ENCODE measurements around the gene BABAM2.

BABAM2 gene

DNA sequence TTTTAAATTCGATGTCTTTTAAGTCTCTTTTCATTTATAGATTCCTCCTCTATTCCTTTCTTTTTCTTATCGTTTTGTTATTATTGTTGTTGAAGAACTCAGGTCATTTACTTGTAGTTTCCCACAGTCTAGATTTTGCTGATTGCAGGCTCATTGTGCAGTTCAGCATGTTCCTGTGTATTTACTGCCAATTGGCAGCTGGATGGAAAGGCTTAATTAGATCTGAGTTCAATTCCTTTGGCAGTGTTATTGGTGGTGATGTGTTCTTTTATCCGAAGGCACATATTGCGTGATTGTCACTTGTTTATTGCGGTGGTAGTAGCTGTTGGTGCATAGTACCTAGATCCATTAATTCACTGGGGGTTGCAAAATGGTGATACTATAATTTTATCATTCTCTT, 180.7 kb downstream of the BABAM2 start:
- H3K27ac ChIP-seq (ENCODE audit: low read depth, low read length), result no peak overlapping the region
- no peaks in the 10 kb centered on the region for H3K36me3 ChIP-seq (ENCODE audit: insufficient read depth, low read length)
- H3K9ac ChIP-seq (ENCODE audit: low read depth, low read length), result no peak overlapping the region
- H3K4me3 ChIP-seq (ENCODE audit: low read length), result no peak overlapping the region
- no peaks in the 10 kb centered on the region for H3K4me1 ChIP-seq (ENCODE audit: insufficient read depth, low read length)
- H3K27me3 ChIP-seq (ENCODE audit: insufficient read depth, low read length), result no peaks in the 10 kb centered on the region
- WGBS, result 75% methylated on average over 5 of the region's 5 CpGs
- no peaks in the 10 kb centered on the region for H3K9me3 ChIP-seq (ENCODE audit: insufficient read depth, low read depth, low read length)

DNA sequence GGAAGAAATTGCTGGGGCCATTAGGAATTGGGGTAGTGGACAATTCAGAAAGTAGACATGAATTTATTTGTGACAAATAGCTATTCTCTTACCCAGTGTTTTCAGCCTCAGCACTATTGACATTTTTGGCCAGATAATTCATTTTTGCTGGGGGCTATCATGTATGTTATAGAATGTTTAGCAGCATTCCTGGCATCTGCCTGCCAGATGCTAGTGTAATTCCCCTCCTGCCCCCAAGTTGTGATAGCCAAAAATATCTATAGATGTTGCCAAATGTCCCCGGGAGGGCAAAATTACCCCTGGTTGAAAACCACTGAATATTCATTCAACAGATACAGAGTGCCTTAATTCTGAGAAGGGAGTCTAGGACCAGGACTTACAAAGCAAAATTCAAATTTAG, 183.6 kb downstream of the BABAM2 start:
- no peak overlapping the region for H3K9ac ChIP-seq (ENCODE audit: low read depth, low read length)
- no peaks in the 10 kb centered on the region for H3K9me3 ChIP-seq (ENCODE audit: insufficient read depth, low read depth, low read length)
- H3K27ac ChIP-seq (ENCODE audit: low read depth, low read length), result no peak overlapping the region
- no peaks in the 10 kb centered on the region for H3K4me1 ChIP-seq (ENCODE audit: insufficient read depth, low read length)
- no peaks in the 10 kb centered on the region for H3K27me3 ChIP-seq (ENCODE audit: insufficient read depth, low read length)
- H3K36me3 ChIP-seq (ENCODE audit: insufficient read depth, low read length), result no peaks in the 10 kb centered on the region
- H3K4me3 ChIP-seq (ENCODE audit: low read length), result no peak overlapping the region
- WGBS, result 90% methylated on average over 1 of the region's 1 CpG

DNA sequence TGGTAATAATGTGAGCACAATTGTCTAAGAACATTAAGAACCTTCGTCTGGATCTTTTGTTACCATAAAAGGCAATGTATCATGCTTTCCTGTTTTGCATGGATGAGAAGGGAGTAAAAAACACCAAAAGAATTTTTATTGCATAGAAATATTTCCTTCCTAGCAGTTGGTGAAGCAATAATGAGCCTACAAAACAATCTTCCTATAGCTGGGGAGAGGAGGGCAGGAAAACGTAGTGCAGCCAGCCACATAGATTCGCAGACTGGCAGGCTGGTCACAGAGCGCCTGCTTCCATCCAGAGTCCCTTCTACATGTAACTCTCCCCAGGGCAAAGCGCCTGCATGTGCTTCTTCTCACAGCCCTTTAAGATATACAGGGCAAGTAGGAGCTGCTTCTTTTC, 190.4 kb downstream of the BABAM2 start:
- no peak overlapping the region for H3K27ac ChIP-seq (ENCODE audit: low read depth, low read length)

DNA sequence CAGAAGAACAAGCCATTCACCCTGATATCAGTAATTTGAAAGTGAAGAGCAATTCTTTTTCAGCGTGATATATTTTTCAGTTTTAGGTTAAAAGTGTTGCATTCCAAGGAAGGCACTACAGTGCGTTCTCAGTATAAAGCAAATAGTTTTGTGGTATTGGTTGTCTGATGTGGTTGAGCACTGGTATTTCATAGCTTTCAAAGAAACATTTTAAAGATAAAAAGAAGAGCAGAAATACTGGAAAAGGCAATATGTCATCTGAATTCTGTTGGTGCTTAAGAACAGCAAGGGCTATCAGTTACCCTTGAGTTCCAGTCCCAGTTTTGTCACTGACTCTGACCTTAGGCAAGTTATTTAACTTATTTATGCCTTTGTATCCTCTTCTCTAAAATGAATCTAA, 191.6 kb downstream of the BABAM2 start:
- WGBS, result 97% methylated on average over 2 of the region's 2 CpGs
- H3K36me3 ChIP-seq (ENCODE audit: insufficient read depth, low read length), result no peaks in the 10 kb centered on the region
- no peak overlapping the region for H3K4me3 ChIP-seq (ENCODE audit: low read length)
- H3K9ac ChIP-seq (ENCODE audit: low read depth, low read length), result no peak overlapping the region
- H3K9me3 ChIP-seq (ENCODE audit: insufficient read depth, low read depth, low read length), result no peaks in the 10 kb centered on the region
- no peak overlapping the region for H3K27ac ChIP-seq (ENCODE audit: low read depth, low read length)
- H3K4me1 ChIP-seq (ENCODE audit: insufficient read depth, low read length), result no peaks in the 10 kb centered on the region
- H3K27me3 ChIP-seq (ENCODE audit: insufficient read depth, low read length), result no peaks in the 10 kb centered on the region

More for the DNA sequence above, 190.4 kb downstream of the BABAM2 start:
- H3K4me3 ChIP-seq (ENCODE audit: low read length), result no peak overlapping the region
- H3K9ac ChIP-seq (ENCODE audit: low read depth, low read length), result no peak overlapping the region
- no peaks in the 10 kb centered on the region for H3K27me3 ChIP-seq (ENCODE audit: insufficient read depth, low read length)
- no peaks in the 10 kb centered on the region for H3K4me1 ChIP-seq (ENCODE audit: insufficient read depth, low read length)
- H3K36me3 ChIP-seq (ENCODE audit: insufficient read depth, low read length), result no peaks in the 10 kb centered on the region
- no peaks in the 10 kb centered on the region for H3K9me3 ChIP-seq (ENCODE audit: insufficient read depth, low read depth, low read length)
- 79% methylated on average over 5 of the region's 5 CpGs for WGBS

DNA sequence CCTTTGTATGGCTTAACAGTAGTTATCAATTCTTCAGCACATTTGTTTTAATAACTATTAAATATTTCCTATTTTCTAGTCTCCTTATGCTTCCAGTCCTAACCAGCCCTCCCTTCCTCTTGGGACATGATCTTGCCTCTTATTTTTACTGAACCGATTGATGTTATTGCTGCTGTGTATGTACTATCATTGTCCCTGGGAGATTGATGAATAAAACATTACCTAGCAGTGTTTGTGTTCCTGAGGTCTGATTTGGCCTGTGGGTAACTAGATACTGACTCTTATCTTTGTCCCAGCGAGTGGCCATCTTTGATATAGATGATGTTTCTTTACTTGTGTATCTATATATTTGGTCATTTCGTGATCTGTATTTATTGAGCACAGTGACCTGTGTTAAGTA, 192.9 kb downstream of the BABAM2 start:
- WGBS, result 92% methylated on average over 3 of the region's 3 CpGs

DNA sequence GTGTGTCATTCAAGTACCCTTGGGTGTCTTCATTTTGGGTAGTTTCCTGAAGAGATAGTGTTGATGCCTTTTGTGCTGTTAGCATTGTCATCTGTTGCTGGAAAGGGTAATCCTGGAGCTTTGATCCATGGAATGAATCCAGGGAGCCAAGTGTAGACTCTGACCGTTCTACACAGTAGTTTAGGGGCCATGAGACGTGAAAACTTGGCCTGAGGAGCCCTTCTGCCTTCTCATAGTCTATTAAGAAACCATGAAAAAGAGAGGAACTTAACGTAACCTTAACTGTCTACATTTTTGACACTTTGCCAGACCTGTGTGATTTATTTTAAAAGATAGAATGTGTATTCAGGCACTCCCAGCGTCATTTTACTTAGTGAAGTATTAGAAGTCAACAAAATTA, 194.0 kb downstream of the BABAM2 start:
- H3K36me3 ChIP-seq (ENCODE audit: insufficient read depth, low read length), result no peaks in the 10 kb centered on the region
- H3K9me3 ChIP-seq (ENCODE audit: insufficient read depth, low read depth, low read length), result no peaks in the 10 kb centered on the region
- no peak overlapping the region for H3K27ac ChIP-seq (ENCODE audit: low read depth, low read length)
- no peaks in the 10 kb centered on the region for H3K4me1 ChIP-seq (ENCODE audit: insufficient read depth, low read length)
- 89% methylated on average over 4 of the region's 4 CpGs for WGBS
- no peaks in the 10 kb centered on the region for H3K27me3 ChIP-seq (ENCODE audit: insufficient read depth, low read length)
- no peak overlapping the region for H3K4me3 ChIP-seq (ENCODE audit: low read length)
- no peak overlapping the region for H3K9ac ChIP-seq (ENCODE audit: low read depth, low read length)

More for the DNA sequence above, 192.9 kb downstream of the BABAM2 start:
- no peaks in the 10 kb centered on the region for H3K9me3 ChIP-seq (ENCODE audit: insufficient read depth, low read depth, low read length)
- H3K4me3 ChIP-seq (ENCODE audit: low read length), result no peak overlapping the region
- no peaks in the 10 kb centered on the region for H3K4me1 ChIP-seq (ENCODE audit: insufficient read depth, low read length)
- no peak overlapping the region for H3K27ac ChIP-seq (ENCODE audit: low read depth, low read length)
- no peaks in the 10 kb centered on the region for H3K27me3 ChIP-seq (ENCODE audit: insufficient read depth, low read length)
- H3K36me3 ChIP-seq (ENCODE audit: insufficient read depth, low read length), result no peaks in the 10 kb centered on the region
- no peak overlapping the region for H3K9ac ChIP-seq (ENCODE audit: low read depth, low read length)

DNA sequence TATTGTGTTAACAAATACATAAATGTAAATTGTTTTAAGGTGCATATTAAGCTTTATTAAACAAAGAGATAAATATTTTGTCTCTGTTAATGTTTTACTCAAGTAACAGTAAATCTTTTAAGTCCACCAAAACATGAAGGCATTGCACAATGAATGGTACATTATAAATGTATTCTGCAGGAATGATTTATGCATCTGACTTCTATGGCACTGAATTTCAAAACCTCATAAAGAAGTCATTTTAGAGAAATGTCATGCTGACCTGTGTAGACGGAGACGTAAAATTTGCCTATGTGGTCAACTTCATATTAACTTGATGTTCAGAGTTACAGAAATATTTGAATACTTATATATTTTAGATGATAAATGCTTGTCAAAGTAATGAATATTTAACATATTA, 194.7 kb downstream of the BABAM2 start:
- H3K9ac ChIP-seq (ENCODE audit: low read depth, low read length), result no peak overlapping the region
- H3K27ac ChIP-seq (ENCODE audit: low read depth, low read length), result no peak overlapping the region
- no peaks in the 10 kb centered on the region for H3K36me3 ChIP-seq (ENCODE audit: insufficient read depth, low read length)
- WGBS, result 100% methylated on average over 2 of the region's 2 CpGs
- H3K27me3 ChIP-seq (ENCODE audit: insufficient read depth, low read length), result no peaks in the 10 kb centered on the region
- no peak overlapping the region for H3K4me3 ChIP-seq (ENCODE audit: low read length)
- no peaks in the 10 kb centered on the region for H3K9me3 ChIP-seq (ENCODE audit: insufficient read depth, low read depth, low read length)
- no peaks in the 10 kb centered on the region for H3K4me1 ChIP-seq (ENCODE audit: insufficient read depth, low read length)

DNA sequence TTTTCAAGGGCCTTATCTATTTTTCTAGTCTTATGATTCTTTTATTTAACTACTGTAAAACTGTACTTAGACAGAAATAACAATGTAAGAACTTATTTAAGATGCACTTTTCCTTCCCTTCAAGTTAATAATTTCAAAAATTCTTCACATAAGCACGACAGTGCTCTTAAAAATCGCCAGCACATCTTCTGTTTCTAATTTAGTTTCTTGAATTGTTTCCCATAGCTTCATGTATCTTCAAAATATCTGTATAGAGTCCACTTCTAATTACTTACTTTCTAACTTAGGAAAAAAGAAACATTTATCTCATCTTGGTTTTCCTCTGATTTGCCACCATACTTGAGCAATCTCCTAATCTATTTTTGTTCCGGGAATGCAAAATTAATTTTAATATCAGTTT, 196.1 kb downstream of the BABAM2 start:
- Histone ChIP-seq H3K4me3 (ENCODE audit: low read length) (no peak overlapping the region), H3K27me3 (ENCODE audit: insufficient read depth, low read length) (no peaks in the 10 kb centered on the region), H3K36me3 (ENCODE audit: insufficient read depth, low read length) (no peaks in the 10 kb centered on the region), H3K9me3 (ENCODE audit: insufficient read depth, low read depth, low read length) (no peaks in the 10 kb centered on the region), H3K4me1 (ENCODE audit: insufficient read depth, low read length) (no peaks in the 10 kb centered on the region), H3K9ac (ENCODE audit: low read depth, low read length) (no peak overlapping the region), H3K27ac (ENCODE audit: low read depth, low read length) (no peak overlapping the region)
- 96% methylated on average over 3 of the region's 3 CpGs for WGBS

DNA sequence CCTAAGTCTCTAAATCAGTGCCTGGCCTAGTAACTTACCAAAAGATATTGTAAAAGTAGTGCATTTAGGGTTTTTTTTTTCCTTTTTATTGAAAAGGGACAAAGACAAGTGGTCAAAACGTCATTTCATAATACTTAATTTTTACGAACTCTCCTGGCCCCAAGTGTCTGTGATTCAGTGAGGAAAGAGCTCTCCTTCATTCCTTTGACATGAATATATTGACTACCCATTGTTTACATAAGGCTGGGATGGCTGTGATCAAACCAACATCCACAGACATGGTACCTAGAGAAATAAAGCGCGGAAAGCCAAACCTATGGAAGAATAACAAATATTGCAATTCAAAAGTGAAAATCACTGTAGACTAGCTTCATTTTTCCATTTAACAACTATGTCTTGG, 198.4 kb downstream of the BABAM2 start:
- H3K9me3 ChIP-seq (ENCODE audit: insufficient read depth, low read depth, low read length), result no peaks in the 10 kb centered on the region
- 100% methylated on average over 3 of the region's 4 CpGs for WGBS
- H3K36me3 ChIP-seq (ENCODE audit: insufficient read depth, low read length), result no peaks in the 10 kb centered on the region
- no peak overlapping the region for H3K27ac ChIP-seq (ENCODE audit: low read depth, low read length)
- no peaks in the 10 kb centered on the region for H3K27me3 ChIP-seq (ENCODE audit: insufficient read depth, low read length)
- no peaks in the 10 kb centered on the region for H3K4me1 ChIP-seq (ENCODE audit: insufficient read depth, low read length)
- H3K9ac ChIP-seq (ENCODE audit: low read depth, low read length), result no peak overlapping the region
- no peak overlapping the region for H3K4me3 ChIP-seq (ENCODE audit: low read length)

DNA sequence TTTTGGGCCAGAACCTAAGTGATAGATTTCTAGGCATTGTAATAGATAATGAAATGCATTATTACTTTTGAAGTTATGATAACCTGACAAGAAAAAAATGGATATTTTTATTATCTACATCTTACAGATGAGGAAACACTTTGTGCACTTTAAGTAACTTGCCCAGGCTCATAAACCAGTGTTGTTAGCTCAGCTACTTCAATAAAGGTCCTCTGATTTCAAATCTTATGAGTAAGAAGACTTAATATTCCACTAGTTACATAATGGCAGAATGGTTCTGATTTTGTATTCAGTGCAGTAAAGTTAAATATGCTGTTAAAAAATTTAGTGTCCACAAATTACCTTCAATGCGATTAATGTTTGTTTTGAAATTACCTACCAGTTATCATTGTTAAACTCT, 199.0 kb downstream of the BABAM2 start:
- Histone ChIP-seq H3K27ac (ENCODE audit: low read depth, low read length) (no peak overlapping the region), H3K27me3 (ENCODE audit: insufficient read depth, low read length) (no peaks in the 10 kb centered on the region), H3K9me3 (ENCODE audit: insufficient read depth, low read depth, low read length) (no peaks in the 10 kb centered on the region), H3K4me3 (ENCODE audit: low read length) (no peak overlapping the region), H3K9ac (ENCODE audit: low read depth, low read length) (no peak overlapping the region), H3K4me1 (ENCODE audit: insufficient read depth, low read length) (no peaks in the 10 kb centered on the region), H3K36me3 (ENCODE audit: insufficient read depth, low read length) (no peaks in the 10 kb centered on the region)
- WGBS, result no CpG with 5 or more reads among the region's 1 CpG

DNA sequence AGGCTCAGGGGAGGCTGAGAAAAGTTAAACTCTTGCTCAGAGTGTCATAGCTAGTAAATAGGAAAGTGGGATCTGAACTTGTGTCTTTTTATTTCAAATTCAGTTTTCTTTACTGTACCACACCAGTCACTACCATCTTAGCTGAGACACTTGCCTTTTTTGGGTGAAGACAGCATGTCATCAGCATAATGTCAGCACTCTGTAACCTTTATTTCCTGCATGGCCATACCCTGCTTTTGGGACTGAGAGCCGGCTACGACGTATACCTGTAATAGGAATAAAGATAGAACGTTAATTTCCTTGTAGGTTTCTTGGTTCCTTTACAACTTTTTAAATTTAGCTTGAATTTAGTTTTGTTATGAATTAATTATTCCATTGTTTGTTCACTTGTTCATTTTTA, 202.8 kb downstream of the BABAM2 start:
- no peaks in the 10 kb centered on the region for H3K9me3 ChIP-seq (ENCODE audit: insufficient read depth, low read depth, low read length)
- WGBS, result 94% methylated on average over 4 of the region's 4 CpGs
- no peak overlapping the region for H3K27ac ChIP-seq (ENCODE audit: low read depth, low read length)
- H3K9ac ChIP-seq (ENCODE audit: low read depth, low read length), result no peak overlapping the region
- no peaks in the 10 kb centered on the region for H3K36me3 ChIP-seq (ENCODE audit: insufficient read depth, low read length)
- no peaks in the 10 kb centered on the region for H3K4me1 ChIP-seq (ENCODE audit: insufficient read depth, low read length)
- no peak overlapping the region for H3K4me3 ChIP-seq (ENCODE audit: low read length)
- no peaks in the 10 kb centered on the region for H3K27me3 ChIP-seq (ENCODE audit: insufficient read depth, low read length)

DNA sequence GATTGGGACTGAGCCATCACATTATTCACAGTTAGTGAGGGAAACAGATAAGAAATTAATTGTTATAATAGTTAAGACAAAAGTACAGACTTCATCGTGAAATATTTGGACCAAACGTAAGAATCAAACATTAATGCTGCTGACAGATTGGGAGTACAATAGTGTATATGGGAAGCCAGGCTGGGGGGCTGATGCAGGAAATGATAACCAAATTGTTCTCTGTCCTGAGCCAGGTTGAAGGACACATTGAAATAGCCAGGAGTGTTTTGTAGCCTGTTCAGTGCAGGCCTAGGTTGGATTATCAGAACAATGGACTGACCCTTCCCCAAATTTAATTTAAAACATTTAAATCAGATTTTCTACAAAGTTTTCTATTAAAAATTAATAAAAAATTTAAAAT, 203.2 kb downstream of the BABAM2 start:
- 95% methylated on average over 2 of the region's 2 CpGs for WGBS
- H3K36me3 ChIP-seq (ENCODE audit: insufficient read depth, low read length), result no peaks in the 10 kb centered on the region
- H3K27ac ChIP-seq (ENCODE audit: low read depth, low read length), result no peak overlapping the region

More for the DNA sequence above, 203.2 kb downstream of the BABAM2 start:
- no peaks in the 10 kb centered on the region for H3K4me1 ChIP-seq (ENCODE audit: insufficient read depth, low read length)
- no peaks in the 10 kb centered on the region for H3K27me3 ChIP-seq (ENCODE audit: insufficient read depth, low read length)
- no peaks in the 10 kb centered on the region for H3K9me3 ChIP-seq (ENCODE audit: insufficient read depth, low read depth, low read length)
- H3K4me3 ChIP-seq (ENCODE audit: low read length), result no peak overlapping the region
- H3K9ac ChIP-seq (ENCODE audit: low read depth, low read length), result no peak overlapping the region
